ENCODE data around the gene LEMD1.

Gene LEMD1, protein sequence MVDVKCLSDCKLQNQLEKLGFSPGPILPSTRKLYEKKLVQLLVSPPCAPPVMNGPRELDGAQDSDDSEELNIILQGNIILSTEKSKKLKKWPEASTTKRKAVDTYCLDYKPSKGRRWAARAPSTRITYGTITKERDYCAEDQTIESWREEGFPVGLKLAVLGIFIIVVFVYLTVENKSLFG

DNA sequence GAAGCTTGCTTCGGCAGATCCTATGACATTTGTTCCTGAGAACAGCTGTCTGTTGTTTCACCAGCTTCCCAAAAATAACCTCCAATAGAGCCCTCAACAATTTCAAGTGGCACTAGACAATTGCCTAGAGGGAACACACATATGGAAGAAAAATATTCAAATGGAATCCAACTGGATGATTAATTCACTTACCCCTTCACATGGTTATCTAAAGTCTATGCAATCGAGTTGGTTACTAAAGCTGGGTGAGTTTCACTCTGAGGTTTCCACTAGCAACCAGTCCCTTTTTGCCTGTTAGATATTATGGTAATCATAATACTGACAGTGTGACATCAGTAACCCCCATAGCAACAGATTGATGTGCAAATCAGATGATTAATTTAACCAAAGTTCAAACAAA lies at the start of gene LEMD1:
LEMD1 (minus strand) TSS at position 259 of the 400 bp plus-strand sequence. CDS start 1,520 bp downstream, outside the sequence.
- no peak for DNase-seq

DNA sequence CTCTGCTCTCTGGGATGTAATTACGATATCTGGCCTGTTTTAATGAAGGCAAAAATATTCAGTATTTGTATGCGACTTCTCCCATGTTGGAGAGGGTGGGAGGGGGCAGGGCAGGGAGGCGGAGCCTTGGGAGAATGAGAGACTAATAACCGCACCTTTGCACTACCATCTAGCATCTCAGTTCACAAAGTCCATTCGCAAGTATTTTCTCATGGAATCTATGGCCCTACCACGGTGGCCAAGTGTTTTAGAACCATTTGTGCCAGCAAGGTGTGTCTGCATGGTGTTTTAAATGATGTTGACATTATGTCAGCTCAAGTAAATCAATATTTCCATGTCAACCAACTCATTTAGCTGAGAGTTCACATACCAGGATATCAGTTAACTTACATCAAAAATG lies 48.3 kb upstream of the LEMD1 start:
- no peak for DNase-seq

DNA sequence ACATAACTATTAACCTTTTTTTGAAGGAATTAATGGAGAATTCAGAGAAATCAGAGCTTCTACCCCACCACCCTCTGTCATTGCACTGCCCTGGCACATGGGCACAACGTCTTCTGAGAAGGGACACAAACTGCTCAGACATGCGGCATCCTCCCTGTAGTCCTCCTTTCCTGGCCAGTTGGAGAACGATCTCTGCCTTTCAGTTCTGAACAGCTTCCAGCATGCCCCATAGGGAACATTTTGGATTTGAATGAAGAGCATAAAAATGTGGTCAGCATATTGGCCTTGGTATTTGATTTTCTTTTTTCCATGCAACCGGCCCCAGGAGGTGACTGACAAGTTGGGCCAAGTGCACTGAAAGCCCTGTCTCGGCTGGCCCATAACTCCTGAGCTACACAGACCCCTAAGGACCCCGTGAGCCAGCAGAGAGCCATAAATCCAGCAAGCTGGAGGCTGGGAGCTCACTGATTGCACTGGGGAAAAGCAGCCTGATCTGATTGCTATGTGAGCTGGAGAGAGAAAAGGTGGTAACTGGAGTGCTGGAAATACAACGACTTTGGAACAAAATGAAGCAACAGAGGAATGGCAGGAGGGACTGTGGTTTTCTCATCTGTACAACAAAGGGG lies 44.9 kb upstream of the LEMD1 start:
- DNase-seq, result no peak

DNA sequence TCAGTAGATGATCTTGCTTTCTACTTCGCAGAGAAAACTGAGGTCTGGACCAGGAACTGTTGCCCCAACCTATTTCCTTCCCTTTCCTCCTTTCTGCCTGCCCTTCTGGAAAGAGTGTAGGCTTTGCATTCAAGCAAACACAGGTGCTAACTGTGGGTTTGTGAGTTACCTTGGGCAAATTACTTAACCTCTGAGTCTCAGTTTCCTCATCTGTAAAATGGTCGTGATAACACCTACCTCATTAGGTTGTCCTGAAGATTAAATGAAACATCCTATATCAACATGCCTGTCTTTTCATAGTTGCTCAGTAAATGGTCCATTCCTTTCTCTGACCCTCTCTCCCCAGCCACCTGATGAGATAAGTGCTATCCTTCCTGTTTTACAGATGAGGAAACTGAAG lies 43.5 kb upstream of the LEMD1 start:
- DNase-seq, result no peak

DNA sequence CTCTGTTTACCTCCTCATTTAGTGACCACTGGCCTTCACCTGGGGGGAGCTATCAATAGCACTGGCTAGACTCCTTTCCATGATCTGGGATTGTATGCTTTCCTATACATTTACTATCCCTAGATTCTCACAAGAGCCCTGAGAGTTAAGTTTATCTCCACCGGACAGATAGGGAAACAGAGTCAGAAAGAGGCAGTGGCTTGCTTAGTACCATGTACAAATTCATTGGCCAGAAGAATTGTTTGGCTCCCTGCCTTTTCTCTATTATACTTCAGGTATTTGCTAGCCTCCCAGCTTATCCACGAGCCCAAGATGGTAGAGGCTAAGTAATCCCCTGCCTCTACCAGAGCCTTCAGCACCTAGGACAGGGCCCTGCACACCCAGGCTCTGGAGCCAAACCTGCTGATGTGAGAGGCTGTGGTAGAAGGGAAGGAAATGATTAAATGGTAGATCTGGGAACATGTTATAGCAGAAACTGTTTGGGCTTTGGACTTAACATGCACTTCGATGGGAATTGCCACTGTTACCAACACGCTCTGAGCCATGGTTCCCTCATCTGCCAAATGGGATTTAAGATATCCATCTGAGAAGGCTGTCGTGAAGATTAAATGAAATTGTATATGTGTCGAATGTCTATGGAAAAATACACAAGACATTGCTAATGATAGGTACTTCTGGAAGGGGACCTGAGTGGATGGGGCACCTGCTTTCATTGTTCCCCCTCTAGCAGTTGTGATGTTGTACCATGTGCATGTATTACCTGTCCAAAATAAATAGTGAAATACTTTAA lies 37.1 kb upstream of the LEMD1 start:
- DNase-seq, result peak; percentile 83

DNA sequence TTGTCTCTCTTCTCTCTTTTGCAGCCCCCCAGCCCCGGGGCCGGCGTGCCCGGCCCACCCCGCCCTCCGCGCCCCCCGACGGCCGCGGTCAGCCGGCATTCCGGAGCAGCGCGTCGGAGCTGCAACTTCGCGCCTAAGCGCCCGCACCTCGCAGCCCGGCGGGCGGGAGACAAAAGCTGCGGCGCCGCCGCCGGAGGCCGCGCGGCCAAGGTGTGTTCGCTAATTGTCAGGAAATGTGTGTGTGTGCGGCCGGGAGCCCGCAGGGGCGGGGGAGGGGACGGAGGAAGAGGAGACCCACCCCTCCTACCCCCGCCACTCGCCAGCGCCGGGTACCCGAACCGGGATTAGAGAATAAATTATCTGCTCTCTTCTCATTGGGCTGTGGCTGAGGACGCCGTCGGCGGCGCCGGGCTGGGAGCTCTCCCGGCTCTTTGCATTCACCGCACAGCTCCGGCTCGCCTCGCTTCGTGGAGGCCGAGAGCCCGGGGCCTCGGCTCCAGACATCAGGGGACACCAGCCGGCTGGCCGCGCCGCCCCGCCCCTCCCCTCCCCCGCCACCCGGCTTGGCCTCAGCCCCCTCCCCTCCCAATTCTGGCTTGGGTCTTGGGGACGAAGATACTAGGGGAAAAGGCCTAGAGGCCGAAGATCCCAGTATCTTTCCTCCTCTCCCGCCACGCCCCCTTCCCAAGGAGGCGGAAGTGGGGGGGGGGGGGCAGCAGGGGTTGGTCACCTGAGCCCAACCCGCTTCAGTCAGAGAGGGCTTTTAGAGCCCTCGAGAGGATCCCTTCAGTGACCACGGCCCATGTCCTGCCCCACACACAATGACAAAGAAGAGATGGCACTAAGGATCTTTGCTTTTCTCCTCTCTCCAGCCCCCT lies 35.3 kb upstream of the LEMD1 start:
- DNase-seq, result peak; percentile 81

DNA sequence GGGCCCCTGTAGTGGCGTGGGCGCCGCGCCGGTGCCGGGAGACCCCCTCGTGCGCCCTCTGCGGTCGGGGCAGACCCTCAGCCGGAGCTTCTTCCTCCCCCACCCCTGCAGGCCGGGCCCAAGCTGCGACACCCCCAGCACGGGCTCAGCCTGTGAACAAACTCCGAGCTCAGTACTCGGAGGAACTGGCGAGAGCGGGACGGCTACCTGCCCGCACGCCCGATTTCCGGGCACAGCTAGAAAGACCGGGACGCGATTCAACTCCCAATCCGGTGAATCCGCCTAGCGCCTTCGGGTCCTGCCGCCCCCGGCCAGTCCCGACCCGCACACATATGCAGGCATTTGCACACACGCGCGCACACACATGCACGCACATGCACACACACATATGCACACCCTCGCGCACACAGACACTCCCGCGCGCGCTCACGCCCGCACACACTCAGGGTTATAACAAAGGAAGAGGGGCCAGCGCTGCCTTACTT lies 34.6 kb upstream of the LEMD1 start:
- DNase-seq, result peak; percentile 74

DNA sequence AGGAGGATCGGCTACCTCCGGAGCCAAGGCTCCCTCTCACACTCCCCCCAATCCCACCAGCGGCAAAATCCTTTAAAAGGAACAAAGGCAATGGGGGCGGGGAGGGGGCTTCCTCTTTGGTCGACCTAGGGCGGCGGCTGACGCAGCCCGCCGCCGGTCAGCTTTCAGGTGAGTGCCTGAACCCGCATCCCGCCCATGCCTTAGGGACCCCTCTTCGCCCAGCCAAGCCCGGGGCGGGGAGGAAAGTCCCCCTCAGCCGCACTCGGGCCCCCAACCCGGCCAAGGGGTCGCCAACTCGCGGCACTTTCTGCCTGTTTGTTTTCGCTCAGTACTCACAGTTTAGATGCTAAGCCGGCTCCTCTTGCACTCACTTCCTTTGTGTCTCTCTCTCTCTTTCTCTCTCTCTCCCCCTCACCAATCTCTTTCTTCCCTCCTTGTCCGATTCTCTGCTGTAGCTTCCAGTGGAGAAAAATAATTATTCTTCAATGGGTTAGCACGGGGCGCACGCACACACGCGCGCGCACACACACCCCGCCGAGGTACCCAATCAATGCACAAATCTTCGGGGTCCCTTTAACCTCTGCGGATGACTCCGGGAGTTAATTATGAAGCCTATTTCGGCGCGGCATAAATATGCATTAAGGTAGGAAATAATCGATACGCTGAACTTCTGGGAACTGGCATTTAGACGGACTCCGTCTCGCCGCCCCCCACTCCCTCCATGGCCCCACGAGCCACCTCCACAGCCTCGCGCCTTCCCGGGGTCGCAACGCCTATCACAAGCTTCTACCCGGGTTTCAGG lies 33.9 kb upstream of the LEMD1 start, which contains the start of gene BLACAT1:
BLACAT1 (minus strand) TSS at position 465 of the 802 bp plus-strand sequence.
- DNase-seq, result peak; percentile 68

DNA sequence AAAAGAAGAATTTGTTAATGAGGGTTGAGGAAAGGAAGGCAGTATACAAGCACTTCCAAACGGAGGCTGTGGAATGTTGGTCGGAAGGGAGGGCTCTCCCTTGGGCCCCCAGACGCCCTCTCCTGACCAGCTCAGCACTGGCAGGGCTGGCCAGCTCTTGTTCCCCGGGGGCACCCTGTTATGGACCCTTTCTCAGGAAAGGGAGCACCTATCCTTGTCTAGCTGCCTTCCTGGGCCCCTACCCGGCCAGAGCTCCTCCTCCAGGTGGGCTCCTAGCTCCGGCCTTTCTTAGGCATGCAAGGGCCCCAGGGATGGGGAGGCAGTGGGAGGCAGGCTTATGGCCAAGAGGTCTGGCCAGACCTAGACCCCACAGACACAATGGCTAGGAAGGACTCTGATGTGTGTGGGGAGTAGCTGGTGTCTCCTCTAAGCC lies 33.1 kb upstream of the LEMD1 start:
- peak; percentile 72 for DNase-seq

DNA sequence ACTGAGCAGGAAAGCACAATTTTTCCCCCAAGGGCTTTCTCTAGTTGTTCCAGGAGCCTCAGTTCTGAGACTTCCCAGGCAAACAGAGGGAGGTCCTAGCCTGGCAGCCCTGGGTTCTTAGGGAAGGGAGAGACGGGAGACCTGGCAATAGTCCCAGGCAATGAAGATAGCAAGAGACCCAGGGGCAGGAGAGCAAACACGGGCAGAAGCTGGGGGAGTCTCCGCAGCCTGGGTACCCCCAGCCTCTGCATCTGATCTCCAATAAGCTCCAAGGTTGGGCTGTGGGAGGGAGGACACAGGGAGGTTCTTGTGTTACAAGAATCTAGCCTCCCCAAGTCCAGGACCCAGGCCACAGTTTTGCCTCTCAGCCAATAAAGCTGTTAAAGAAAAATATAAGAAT lies 31.6 kb upstream of the LEMD1 start:
- no peak for DNase-seq

DNA sequence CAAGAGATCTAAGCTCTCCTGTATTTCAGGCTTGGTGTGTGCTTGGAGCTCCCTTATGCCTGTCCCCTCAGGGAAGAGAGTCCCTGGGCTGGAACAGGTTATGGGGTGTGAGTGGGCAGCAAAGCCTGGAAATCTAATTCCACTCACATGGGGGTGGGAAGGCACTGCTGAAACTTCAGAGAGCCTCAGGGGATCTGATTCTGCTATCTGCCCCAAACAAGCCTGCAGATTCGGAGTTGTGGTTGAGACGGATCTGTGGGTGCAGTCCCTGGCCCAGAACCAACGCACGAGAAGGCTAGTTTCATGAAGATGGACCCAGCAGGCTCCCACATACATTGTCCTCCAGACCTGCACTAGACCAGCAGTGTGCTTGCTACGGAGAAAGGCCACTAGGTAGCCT lies 31.1 kb upstream of the LEMD1 start:
- no peak for DNase-seq

DNA sequence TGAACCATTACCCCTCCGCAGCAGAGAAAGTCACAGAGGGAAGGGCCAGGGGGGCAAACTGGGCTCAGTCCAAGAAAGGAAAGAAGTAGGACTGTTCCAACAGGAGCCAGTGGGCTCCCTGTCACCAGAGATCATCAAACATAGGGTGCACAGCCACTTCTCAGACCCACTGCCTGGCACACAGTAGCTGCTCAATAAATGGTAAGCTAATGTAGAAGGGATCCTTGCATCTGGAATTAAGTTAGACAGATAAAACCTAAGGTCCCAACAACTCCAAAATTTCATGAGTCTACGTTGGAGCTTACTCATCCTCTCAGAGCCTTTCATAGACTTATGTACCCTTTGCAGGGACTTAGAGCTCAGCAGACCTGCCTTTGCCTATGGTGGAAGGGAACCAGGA lies 30.5 kb upstream of the LEMD1 start:
- DNase-seq, result no peak

DNA sequence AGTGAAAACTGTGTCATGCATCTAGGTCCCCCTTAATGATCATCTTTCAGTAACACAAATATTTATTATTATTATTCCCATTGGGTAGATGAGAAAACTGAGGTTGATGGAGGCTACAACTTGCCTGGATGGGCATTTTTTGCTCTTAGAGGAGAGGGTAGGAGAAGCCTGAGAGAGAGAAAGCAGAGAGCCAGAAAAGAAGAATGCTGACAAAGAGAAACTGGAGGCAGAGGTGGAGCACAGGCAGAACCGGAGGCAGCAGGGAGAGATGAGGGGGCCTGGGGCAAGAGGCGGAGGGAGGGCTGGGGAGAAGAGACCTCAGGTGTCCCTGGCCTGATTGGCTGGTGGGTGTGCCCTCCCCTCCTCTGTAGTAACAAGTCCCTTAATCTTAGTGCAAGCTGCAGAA lies 29.9 kb upstream of the LEMD1 start:
- DNase-seq, result no peak

DNA sequence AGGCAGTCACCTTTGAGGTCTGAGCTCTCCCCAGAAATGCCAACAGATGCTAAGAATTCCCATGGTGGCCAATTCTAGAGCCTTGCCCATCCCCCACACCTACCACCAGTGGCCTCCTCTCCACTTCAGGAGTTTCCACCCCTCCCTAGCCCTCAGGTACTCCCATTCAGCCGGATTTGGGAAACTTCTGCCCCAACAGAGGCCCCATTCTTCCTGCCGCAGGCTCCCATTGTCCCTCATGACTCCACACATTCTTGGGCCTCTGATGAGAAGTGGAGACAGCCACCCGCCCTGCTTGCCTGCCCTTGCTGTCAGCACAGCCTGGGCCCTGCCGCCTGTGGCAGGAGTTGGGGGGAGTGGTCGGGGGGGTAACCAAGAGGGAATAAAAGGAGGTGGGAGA lies 29.3 kb upstream of the LEMD1 start:
- DNase-seq, result peak; percentile 69

DNA sequence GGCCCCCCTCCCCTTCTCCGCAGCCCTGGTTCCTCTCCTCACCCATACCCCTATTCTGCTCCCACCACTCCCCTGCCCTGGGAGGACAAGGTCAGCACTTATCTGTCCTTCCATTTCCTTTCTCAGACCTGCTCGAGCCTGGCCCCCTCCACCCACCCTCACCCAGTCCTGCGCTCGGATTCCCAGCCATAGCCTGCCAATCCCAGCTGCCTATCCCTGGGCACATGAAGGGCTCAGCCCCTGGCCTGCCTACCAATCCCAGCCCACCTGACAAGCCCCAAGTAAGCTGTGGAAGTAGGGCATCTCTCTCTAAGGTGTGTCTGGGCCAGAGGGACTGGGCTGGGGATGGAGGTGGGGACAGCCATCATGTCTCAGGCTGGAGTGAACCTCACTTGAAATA lies 28.6 kb upstream of the LEMD1 start:
- no peak for DNase-seq

DNA sequence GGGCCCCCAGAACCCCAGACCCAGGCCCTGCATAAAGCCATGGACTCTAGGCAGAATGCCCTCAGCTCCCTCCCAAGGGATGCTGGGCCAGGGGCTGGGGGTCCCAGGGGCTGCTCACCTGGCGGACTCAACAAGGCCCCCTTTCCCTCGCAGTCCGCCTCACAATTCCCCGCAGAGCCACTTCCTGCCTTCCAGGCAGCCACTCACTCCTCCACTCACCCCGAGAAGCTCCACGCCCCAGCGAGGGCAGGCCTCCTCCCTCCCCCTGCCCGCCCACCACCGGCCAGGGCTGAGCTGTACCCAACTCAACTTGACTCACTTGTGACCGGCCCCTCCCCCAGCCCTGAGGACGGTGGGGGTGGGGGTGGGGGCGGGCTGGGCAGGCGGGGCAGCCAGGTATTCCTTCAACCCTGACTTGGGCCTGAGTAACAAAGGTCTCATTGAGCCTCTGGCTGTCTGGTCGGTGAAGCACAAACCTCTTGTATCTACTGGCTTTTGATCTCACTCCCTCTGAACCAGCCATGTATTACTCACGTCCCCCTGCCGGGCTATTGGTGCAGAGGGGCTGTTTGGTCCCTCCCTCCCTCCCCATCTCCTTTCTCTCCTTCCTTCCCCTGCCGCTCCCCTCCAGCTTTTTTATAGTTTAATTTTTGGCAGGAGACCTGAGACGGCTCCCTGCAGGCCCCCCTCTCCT lies 28.0 kb upstream of the LEMD1 start:
- DNase-seq, result peak; percentile 57

DNA sequence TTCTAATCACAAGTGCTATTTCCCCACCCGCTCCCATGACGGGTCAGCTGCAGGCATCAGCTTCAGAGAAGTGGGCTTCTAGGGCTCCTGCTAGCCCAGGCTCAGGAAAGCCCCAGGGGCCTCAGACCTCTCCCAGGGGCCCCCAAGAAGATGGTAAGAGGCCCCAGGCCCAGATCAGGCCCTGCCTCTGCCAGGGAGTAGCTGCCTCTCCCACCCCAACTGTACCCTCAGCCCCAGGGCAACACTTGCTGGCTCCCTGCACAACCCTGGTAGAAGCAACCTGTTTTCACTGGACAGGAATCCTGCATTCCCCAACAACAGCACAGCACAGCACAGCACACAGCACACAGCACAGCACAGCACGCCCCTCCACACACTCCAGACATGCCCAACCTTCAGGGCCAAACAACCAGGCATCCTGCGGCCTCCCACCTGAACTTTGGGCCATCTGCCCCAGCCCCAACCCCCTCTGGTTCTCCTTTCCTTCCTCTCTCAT lies 27.4 kb upstream of the LEMD1 start:
- DNase-seq, result no peak

DNA sequence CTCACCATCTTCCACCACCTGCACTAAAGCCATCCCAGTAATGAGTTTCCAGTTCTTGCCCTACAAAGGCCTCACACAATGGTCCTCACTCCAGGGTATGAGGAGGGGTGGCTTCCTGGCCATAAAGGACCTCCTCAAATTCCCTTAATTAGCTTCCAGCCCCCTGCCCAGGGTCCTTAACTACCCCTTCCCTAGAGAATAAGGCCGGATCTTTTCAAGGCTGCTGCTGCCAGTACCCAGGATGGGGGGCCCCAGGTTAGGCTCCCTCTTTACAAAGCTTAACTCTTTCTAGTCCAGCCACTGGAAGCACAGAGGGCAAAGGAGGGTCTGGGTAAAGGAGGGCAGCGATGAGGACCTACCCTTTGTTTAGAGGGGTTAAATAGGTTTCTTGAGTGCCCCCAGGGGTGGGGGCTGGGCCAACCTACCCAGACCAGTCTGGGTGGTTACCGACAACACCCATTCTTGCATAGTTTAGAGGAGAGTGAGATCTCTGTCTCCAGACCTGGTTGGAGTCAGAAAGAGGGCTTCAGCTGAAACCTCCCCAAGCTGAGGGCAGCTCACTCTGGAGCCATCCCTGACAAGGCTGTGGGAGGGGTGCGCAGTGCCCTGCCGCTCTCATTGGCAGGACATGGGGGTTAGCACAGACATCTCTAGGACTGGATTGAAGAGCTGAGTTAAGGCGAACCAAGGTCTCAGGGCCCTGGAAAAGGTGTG lies 26.8 kb upstream of the LEMD1 start:
- no peak for DNase-seq

DNA sequence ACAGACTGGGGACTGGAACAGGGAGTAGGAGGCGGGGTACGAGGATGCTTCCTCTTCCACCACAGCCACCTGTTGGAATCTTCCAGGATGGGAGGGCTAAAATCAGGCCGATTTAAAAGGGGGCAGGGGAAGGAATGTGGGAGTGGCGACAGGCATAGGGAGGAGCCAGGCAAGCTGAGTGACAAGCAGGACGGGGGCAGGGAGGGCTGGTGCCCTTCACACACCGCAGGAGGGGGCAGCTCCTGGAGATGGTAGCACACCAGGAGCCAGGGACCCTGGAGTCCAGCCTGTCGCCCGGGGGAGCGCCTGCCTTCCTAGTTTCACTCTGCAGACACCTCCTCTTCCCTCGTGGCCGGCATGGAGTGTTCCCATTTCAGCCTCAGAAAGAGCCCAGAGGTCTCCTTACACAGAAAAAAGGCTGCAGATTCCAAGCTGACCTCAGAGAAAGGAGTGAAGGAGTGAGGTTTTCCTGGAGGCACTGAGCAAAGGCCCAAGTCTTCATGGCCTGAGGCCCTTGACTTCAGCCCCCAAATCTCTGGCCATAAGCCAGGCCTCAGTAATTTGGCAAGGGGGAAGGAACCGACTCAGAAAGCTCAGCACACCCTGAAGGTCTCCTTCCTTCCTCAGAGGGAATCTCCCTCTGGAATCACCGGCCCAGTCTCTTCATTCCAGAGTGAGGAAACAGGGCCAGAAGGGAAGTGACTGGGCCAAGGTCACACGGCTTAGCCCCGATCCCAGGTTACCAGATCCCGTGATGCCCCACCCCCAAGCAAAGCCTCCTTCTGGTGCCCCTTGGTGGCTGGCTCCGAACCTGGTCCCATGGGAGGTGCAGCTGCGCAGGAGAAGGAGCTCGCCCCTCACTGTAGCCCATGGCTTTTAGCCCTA lies 25.8 kb upstream of the LEMD1 start:
- no peak for DNase-seq
